PC-3 (cell line): ENCODE measurements around the gene FANCL. TPM values are rescaled to one million over a fixed set of nuclear protein-coding genes. Genes with fewer than 3 reads are reported as not detected.
A peak's percentile ranks its signal among the peaks of the same experiment; 100 is the strongest.

ENCODE experiments used
- ATAC-seq: fragments of 200-7000 bp; cut with Tn5 transposase; 2 replicates; pipeline ENCODE4 v1.9.1; 2020; ENCODE audit warnings: mild to moderate bottlenecking, moderate library complexity
- BruUV-seq: library from RNA; stranded (reverse); fragments of 400-500 nt; replicated peaks from 2 replicates; lab custom pipeline; 2021; lab: Mats Ljungman, UMichigan
- CTCF ChIA-PET: fragments of 300-600 bp; sonication (Branson Sonifier 250); formaldehyde crosslinking; loops from one replicate; lab custom pipeline; 2022; ENCODE audit warnings: antibody characterized with exemption; lab: Charles Lee
- POLR2A ChIA-PET: fragments of 300-600 bp; sonication (Branson Sonifier 250); formaldehyde crosslinking; loops from one replicate; lab custom pipeline; 2022; ENCODE audit warnings: antibody characterized with exemption; ENCODE audit not compliant: unreplicated experiment; lab: Charles Lee
- DNase-seq: peaks from one replicate; pipeline ENCODE4 v3.0.0-alpha.2; 2015
- H2AFZ ChIP-seq: fragments of 300-600 bp; sonication (generic); 2 replicates; pipeline ENCODE4 v1.6.0; 2016; ENCODE audit warnings: antibody characterized with exemption, low read length
- H3F3A ChIP-seq: fragments of 300-600 bp; sonication (generic); one replicate; pipeline ENCODE4 v1.6.0; 2017; ENCODE audit warnings: antibody characterized with exemption, low read length, control low read depth, mild to moderate bottlenecking; ENCODE audit not compliant: unreplicated experiment
- H3K27ac ChIP-seq: fragments of 300-600 bp; sonication (generic); 2 replicates; pipeline ENCODE4 v1.5.1; 2016; ENCODE audit warnings: mild to moderate bottlenecking, low read length
- H3K27me3 ChIP-seq: fragments of 300-600 bp; sonication (generic); 2 replicates; pipeline ENCODE4 v1.6.1; 2016; ENCODE audit warnings: low read length, mixed read lengths
- H3K36me3 ChIP-seq: fragments of 300-600 bp; sonication (generic); 2 replicates; pipeline ENCODE4 v1.6.1; 2016; ENCODE audit warnings: low read depth, mixed run types, low read length, mixed read lengths
- H3K4me1 ChIP-seq: fragments of 300-600 bp; sonication (generic); 2 replicates; pipeline ENCODE4 v1.5.1; 2016; ENCODE audit warnings: low read length; ENCODE audit not compliant: insufficient read depth
- H3K4me2 ChIP-seq: fragments of 300-600 bp; sonication (generic); 2 replicates; pipeline ENCODE4 v1.6.0; 2016; ENCODE audit warnings: low read length
- H3K4me3 ChIP-seq: fragments of 300-600 bp; sonication (generic); 2 replicates; pipeline ENCODE4 v1.5.1; 2016; ENCODE audit warnings: mild to moderate bottlenecking, low read length, mixed read lengths
- H3K79me2 ChIP-seq: fragments of 300-600 bp; sonication (generic); 2 replicates; pipeline ENCODE4 v1.6.1; 2017; ENCODE audit warnings: low read length, mixed read lengths
- H3K9ac ChIP-seq: fragments of 300-600 bp; sonication (generic); 2 replicates; pipeline ENCODE4 v1.6.0; 2016; ENCODE audit warnings: mild to moderate bottlenecking, low read length
- H3K9me2 ChIP-seq: fragments of 300-600 bp; sonication (generic); replicated peaks from 2 replicates; pipeline ENCODE4 v1.6.1; 2016; ENCODE audit warnings: mixed run types, low read length, mixed read lengths
- H3K9me3 ChIP-seq: fragments of 300-600 bp; sonication (generic); 2 replicates; pipeline ENCODE4 v1.6.1; 2016; ENCODE audit warnings: low read length, mixed read lengths
- H4K20me1 ChIP-seq: fragments of 300-600 bp; sonication (generic); 2 replicates; pipeline ENCODE4 v1.6.1; 2016; ENCODE audit warnings: low read length, mixed read lengths
- CTCF ChIP-seq: fragments of 300-600 bp; sonication (generic); conservative IDR thresholded peaks from 2 replicates; pipeline ENCODE4 v1.5.1; 2017; ENCODE audit warnings: antibody characterized with exemption, low read depth, mild to moderate bottlenecking, low read length
- EZH2 ChIP-seq: fragments of 300-600 bp; sonication (generic); IDR thresholded peaks from one replicate; pipeline ENCODE4 v1.6.1; 2017; ENCODE audit warnings: antibody characterized with exemption, mild to moderate bottlenecking, low read length; ENCODE audit not compliant: unreplicated experiment
- EZH2phosphoT487 ChIP-seq: fragments of 300-600 bp; sonication (generic); IDR thresholded peaks from 2 replicates; pipeline ENCODE4 v1.6.1; 2018; ENCODE audit warnings: mild to moderate bottlenecking, antibody characterized with exemption, low read length, borderline replicate concordance
- intact Hi-C: fragments of 100-400 bp; cut with micrococcal nuclease; formaldehyde crosslinking; loops from 2 replicates; pipeline ENCODE4 v1.9.0; 2023
- total RNA-seq: library from RNA; depleted of rRNA; stranded (reverse); fragments of >200 nt; gene quantifications from 2 replicates; pipeline ENCODE4 v1.2.3, GENCODE V29; 2014

The FANCL gene
- total RNA-seq, 1 experiment from 2014 or later = 18.0 TPM

- H3K4me2 ChIP-seq = no peak overlapping the region
- no peaks in the 10 kb centered on the region for H3F3A ChIP-seq
- ATAC-seq (no peak), DNase-seq (no peak)
- no peaks in the 10 kb centered on the region for H3K79me2 ChIP-seq
- H2AFZ ChIP-seq = no peak overlapping the region
- H3K36me3 ChIP-seq = peaks cover 32% of the 10 kb centered on the region
- H3K4me3 ChIP-seq = no peak overlapping the region
- peaks cover 14% of the 10 kb centered on the region for H3K4me1 ChIP-seq
- TF ChIP-seq CTCF (no peak), EZH2 (no peak), EZH2phosphoT487 (no peak)
- intact Hi-C loops = no loop called here
- CTCF ChIA-PET = no interaction called here
- H3K27me3 ChIP-seq = no peaks in the 10 kb centered on the region
- no peaks in the 10 kb centered on the region for H3K9me2 ChIP-seq
- H3K9me3 ChIP-seq = no peaks in the 10 kb centered on the region
- POLR2A ChIA-PET = no interaction called here
- no peaks in the 10 kb centered on the region for H4K20me1 ChIP-seq
- no peak overlapping the region for H3K27ac ChIP-seq
- H3K9ac ChIP-seq = no peak overlapping the region
- no TSS peak for BruUV-seq
These were observed 82.6 kb downstream of the FANCL start for GRCh38 chr2:58158481-58158880.

GRCh38 chr2:58157754-58158153 lies 83.4 kb downstream of the FANCL start:
- no peak for ATAC-seq
- Histone ChIP-seq H3F3A (no peaks in the 10 kb centered on the region), H3K79me2 (no peaks in the 10 kb centered on the region), H3K4me2 (no peak overlapping the region), H3K27ac (no peak overlapping the region), H4K20me1 (no peaks in the 10 kb centered on the region), H3K36me3 (peaks cover 32% of the 10 kb centered on the region), H2AFZ (no peak overlapping the region), H3K9ac (no peak overlapping the region), H3K4me3 (no peak overlapping the region), H3K27me3 (no peaks in the 10 kb centered on the region), H3K4me1 (peaks cover 14% of the 10 kb centered on the region), H3K9me3 (no peaks in the 10 kb centered on the region), H3K9me2 (no peaks in the 10 kb centered on the region)
- BruUV-seq = no TSS peak
- TF ChIP-seq CTCF (no peak), EZH2phosphoT487 (no peak), EZH2 (no peak)
- DNase-seq = no peak
- ChIA-PET CTCF (no interaction called here), POLR2A (no interaction called here)
- intact Hi-C loops = no loop called here

GRCh38 chr2:58156780-58157179 lies 84.3 kb downstream of the FANCL start:
- Histone ChIP-seq H3F3A (no peaks in the 10 kb centered on the region), H4K20me1 (no peaks in the 10 kb centered on the region), H3K27me3 (no peaks in the 10 kb centered on the region), H3K9me3 (no peaks in the 10 kb centered on the region), H2AFZ (no peak overlapping the region), H3K79me2 (no peaks in the 10 kb centered on the region), H3K36me3 (peaks cover 32% of the 10 kb centered on the region), H3K9ac (no peak overlapping the region), H3K4me2 (no peak overlapping the region), H3K4me1 (peaks cover 14% of the 10 kb centered on the region), H3K4me3 (no peak overlapping the region), H3K27ac (no peak overlapping the region), H3K9me2 (no peaks in the 10 kb centered on the region)
- POLR2A ChIA-PET = no interaction called here
- intact Hi-C loops = no loop called here
- BruUV-seq = no TSS peak
- TF ChIP-seq EZH2 (no peak), CTCF (no peak), EZH2phosphoT487 (no peak)
- ATAC-seq = peak; percentile 92
- CTCF ChIA-PET = no interaction called here
- peak; percentile 43 for DNase-seq
